OCI-LY7 (cell line): ENCODE results near the gene CRIP3. TPM values are rescaled to one million over a fixed set of nuclear protein-coding genes. Genes with fewer than 3 reads are reported as not detected.

ENCODE experiments used
- BruUV-seq: library from RNA; stranded (reverse); fragments of 400-500 nt; replicated peaks from 2 replicates; lab custom pipeline; 2021; lab: Mats Ljungman, UMichigan
- CTCF ChIA-PET: fragments of 300-600 bp; sonication (Branson Sonifier 250); formaldehyde crosslinking; loops from one replicate; lab custom pipeline; 2022; ENCODE audit warnings: antibody characterized with exemption; ENCODE audit not compliant: unreplicated experiment; lab: Charles Lee
- POLR2A ChIA-PET: fragments of 300-600 bp; sonication (Branson Sonifier 250); formaldehyde crosslinking; loops from one replicate; lab custom pipeline; 2022; ENCODE audit warnings: antibody characterized with exemption; lab: Charles Lee
- DNase-seq: peaks from one replicate; pipeline ENCODE4 v3.0.0-alpha.2; 2015; ENCODE audit warnings: low spot score
- H2AFZ ChIP-seq: fragments of 200-600 bp; sonication (generic), shearing (Covaris generic); 2 replicates; pipeline ENCODE4 v1.6.1; 2014; ENCODE audit warnings: mild to moderate bottlenecking, antibody characterized with exemption, low read length, moderate library complexity
- H3K27ac ChIP-seq: fragments of 200-600 bp; sonication (generic); 2 replicates; pipeline ENCODE4 v1.5.1; 2014; ENCODE audit warnings: mixed run types, low read depth, mild to moderate bottlenecking, moderate library complexity, low read length, inconsistent platforms; ENCODE audit not compliant: poor library complexity, severe bottlenecking
- H3K36me3 ChIP-seq: fragments of 200-600 bp; sonication (generic); 2 replicates; pipeline ENCODE4 v1.6.1; 2014; ENCODE audit warnings: mild to moderate bottlenecking, antibody characterized with exemption, low read length, moderate library complexity, mixed read lengths; ENCODE audit not compliant: insufficient read depth
- H3K4me1 ChIP-seq: fragments of 200-600 bp; sonication (generic); 2 replicates; pipeline ENCODE4 v1.5.1; 2014; ENCODE audit warnings: mild to moderate bottlenecking, low read length; ENCODE audit not compliant: insufficient read depth, poor library complexity, severe bottlenecking
- H3K4me2 ChIP-seq: fragments of 200-600 bp; sonication (generic); 2 replicates; pipeline ENCODE4 v1.6.1; 2014; ENCODE audit warnings: mild to moderate bottlenecking, low read length
- H3K4me3 ChIP-seq: fragments of 200-600 bp; sonication (generic); 2 replicates; pipeline ENCODE4 v1.5.1; 2014; ENCODE audit warnings: mild to moderate bottlenecking, low read depth, low read length; ENCODE audit not compliant: poor library complexity, severe bottlenecking
- H3K79me2 ChIP-seq: fragments of 200-600 bp; sonication (generic); 2 replicates; pipeline ENCODE4 v1.6.1; 2016; ENCODE audit warnings: low read depth, mild to moderate bottlenecking, low read length, moderate library complexity, mixed read lengths; ENCODE audit not compliant: insufficient read depth
- H3K9me2 ChIP-seq: fragments of 200-600 bp; sonication (generic); 2 replicates; pipeline ENCODE4 v1.6.1; 2016; ENCODE audit warnings: mild to moderate bottlenecking, low read length, mixed read lengths; ENCODE audit not compliant: insufficient read depth
- H3K9me3 ChIP-seq: fragments of 200-600 bp; sonication (generic); 2 replicates; pipeline ENCODE4 v1.6.1; 2014; ENCODE audit warnings: mild to moderate bottlenecking, mixed run types, low read length, mixed read lengths
- H4K20me1 ChIP-seq: fragments of 200-600 bp; sonication (generic); 2 replicates; pipeline ENCODE4 v1.6.1; 2014; ENCODE audit warnings: mild to moderate bottlenecking, antibody characterized with exemption, low read length, moderate library complexity, mixed read lengths; ENCODE audit not compliant: insufficient read depth
- EZH2phosphoT487 ChIP-seq: fragments of 200-600 bp; sonication (generic); IDR thresholded peaks from 2 replicates; pipeline ENCODE4 v1.6.1; 2018; ENCODE audit warnings: low read depth, borderline replicate concordance, mild to moderate bottlenecking, mixed run types, antibody characterized with exemption, low read length, moderate library complexity, mixed read lengths
- intact Hi-C: fragments of 100-400 bp; cut with micrococcal nuclease; formaldehyde crosslinking; loops from one replicate; pipeline ENCODE4 v1.10.0; 2022; ENCODE audit not compliant: unreplicated experiment
- total RNA-seq, 2 experiments: library from RNA; depleted of rRNA in 1 of 2; stranded (reverse); fragments of >200 nt in 1 of 2; shearing (Covaris generic) in 1 of 2; gene quantifications; 2 replicates each; pipeline ENCODE4 v1.2.3, GENCODE V29; 2014 to 2022
- TF ChIP-seq, protein P1 (sequence below): fragments of 200-600 bp; sonication (generic); conservative IDR thresholded peaks from 2 replicates; pipeline ENCODE4 v1.5.1; 2014; ENCODE audit warnings: mild to moderate bottlenecking, antibody characterized with exemption, low read length, moderate library complexity, mixed read lengths

Gene CRIP3
- total RNA-seq, 2 experiments from 2014 or later, result 1.7 to 2.9 TPM

DNA sequence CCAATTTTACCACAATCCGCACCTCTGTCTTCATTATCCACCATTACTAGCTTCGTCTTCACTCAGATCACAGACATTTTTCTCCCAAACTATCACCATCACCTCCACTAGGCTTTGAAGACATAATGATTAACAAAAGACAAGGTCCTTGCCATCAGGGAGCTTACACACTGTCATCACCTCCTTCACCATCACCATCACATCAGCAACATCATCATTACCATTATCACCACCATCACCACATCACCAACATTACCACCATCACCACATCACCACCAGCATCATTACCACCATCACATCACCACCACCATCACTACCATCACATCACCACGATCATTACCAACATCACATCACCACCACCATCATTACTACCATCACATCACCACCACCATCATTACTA lies 14.9 kb downstream of the CRIP3 start:
- Histone ChIP-seq H3K9me2 (no peaks in the 10 kb centered on the region), H4K20me1 (no peaks in the 10 kb centered on the region), H3K27ac (no peak overlapping the region), H3K79me2 (no peaks in the 10 kb centered on the region), H3K4me3 (no peak overlapping the region), H3K9me3 (no peaks in the 10 kb centered on the region), H3K36me3 (no peaks in the 10 kb centered on the region), H3K4me2 (no peak overlapping the region), H2AFZ (no peak overlapping the region), H3K4me1 (no peaks in the 10 kb centered on the region)
- TF ChIP-seq, protein P1, sequence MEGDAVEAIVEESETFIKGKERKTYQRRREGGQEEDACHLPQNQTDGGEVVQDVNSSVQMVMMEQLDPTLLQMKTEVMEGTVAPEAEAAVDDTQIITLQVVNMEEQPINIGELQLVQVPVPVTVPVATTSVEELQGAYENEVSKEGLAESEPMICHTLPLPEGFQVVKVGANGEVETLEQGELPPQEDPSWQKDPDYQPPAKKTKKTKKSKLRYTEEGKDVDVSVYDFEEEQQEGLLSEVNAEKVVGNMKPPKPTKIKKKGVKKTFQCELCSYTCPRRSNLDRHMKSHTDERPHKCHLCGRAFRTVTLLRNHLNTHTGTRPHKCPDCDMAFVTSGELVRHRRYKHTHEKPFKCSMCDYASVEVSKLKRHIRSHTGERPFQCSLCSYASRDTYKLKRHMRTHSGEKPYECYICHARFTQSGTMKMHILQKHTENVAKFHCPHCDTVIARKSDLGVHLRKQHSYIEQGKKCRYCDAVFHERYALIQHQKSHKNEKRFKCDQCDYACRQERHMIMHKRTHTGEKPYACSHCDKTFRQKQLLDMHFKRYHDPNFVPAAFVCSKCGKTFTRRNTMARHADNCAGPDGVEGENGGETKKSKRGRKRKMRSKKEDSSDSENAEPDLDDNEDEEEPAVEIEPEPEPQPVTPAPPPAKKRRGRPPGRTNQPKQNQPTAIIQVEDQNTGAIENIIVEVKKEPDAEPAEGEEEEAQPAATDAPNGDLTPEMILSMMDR, result no peak
- TF ChIP-seq EZH2phosphoT487, result no peak
- BruUV-seq, result no TSS peak
- POLR2A ChIA-PET, result interaction anchor here (0.5 kb wide), 1 partner anchor 23 kb away, joined by 3 read pairs; no protein-coding TSS in a partner anchor
- DNase-seq, result no peak
- intact Hi-C loops, result no loop called here
- CTCF ChIA-PET, result interaction anchor here (0.6 kb wide), 1 partner anchor 39 kb away, joined by 3 read pairs; no protein-coding TSS in a partner anchor

DNA sequence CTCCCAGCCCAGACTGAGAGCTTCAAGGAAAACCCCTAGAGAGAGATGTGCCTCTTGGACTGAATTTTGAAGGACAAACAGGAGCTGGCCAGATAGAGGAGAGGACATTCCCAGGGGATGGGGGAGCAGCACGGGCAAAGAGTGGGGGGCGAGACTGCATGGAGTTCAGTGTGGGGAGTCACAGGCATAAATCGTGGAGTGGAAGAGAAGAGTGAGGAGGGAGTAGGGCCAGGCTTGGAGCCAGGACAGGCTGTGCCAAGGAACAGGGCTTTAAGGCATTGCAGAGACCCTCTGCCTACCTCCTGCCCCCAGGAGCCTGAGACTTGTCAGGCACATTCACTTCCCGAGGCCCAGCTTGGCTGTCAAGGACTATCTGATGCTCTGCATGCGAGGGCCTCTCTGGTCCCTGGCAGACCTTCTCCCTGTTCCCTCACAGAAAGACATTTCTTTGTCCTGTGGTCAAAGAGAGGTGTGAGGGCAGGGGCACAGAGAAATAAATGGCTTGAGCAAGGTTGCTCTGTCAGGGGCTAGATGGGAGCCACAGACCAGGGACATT lies 15.8 kb downstream of the CRIP3 start:
- H4K20me1 ChIP-seq, result no peaks in the 10 kb centered on the region
- no peak overlapping the region for H3K4me3 ChIP-seq
- ChIA-PET CTCF (no interaction called here), POLR2A (interaction anchor here (0.7 kb wide), 1 partner anchor 21 kb away, joined by 3 read pairs; no protein-coding TSS in a partner anchor)
- no peaks in the 10 kb centered on the region for H3K79me2 ChIP-seq
- BruUV-seq, result no TSS peak
- H3K36me3 ChIP-seq, result no peaks in the 10 kb centered on the region
- H3K9me2 ChIP-seq, result no peaks in the 10 kb centered on the region
- H3K9me3 ChIP-seq, result no peaks in the 10 kb centered on the region
- no peak for DNase-seq
- H3K4me1 ChIP-seq, result no peaks in the 10 kb centered on the region
- H3K27ac ChIP-seq, result no peak overlapping the region
- TF ChIP-seq, protein P1, result no peak
- no peak for TF ChIP-seq EZH2phosphoT487
- intact Hi-C loops, result no loop called here
- H3K4me2 ChIP-seq, result no peak overlapping the region
- no peak overlapping the region for H2AFZ ChIP-seq

DNA sequence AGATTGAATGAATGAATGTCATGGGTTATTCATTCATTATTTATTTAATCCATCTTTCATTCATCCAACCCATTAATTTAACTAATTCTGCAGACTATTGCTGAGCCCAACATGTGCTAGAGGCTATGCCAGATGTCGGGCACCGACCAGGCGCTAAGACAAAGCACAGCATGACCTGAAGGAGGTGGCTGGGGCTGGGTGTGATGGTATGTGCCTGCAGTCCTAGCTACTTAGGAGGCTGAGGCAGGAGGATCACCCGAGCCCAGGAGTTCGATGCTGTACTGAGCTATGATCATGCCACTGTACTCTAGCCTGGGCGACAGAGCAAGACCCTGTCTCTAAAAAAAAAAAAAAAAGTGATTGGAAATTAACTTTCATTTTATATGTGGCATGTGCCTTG lies 16.3 kb downstream of the CRIP3 start:
- no peak overlapping the region for H3K27ac ChIP-seq
- H3K9me2 ChIP-seq, result no peaks in the 10 kb centered on the region
- intact Hi-C loops, result no loop called here
- no peaks in the 10 kb centered on the region for H3K79me2 ChIP-seq
- no peak for DNase-seq
- no peak overlapping the region for H3K4me3 ChIP-seq
- ChIA-PET POLR2A (interaction anchor here (0.7 kb wide), 1 partner anchor 22 kb away, joined by 3 read pairs; no protein-coding TSS in a partner anchor), CTCF (no interaction called here)
- BruUV-seq, result no TSS peak
- no peaks in the 10 kb centered on the region for H3K4me1 ChIP-seq
- H3K4me2 ChIP-seq, result no peak overlapping the region
- H3K36me3 ChIP-seq, result no peaks in the 10 kb centered on the region
- H3K9me3 ChIP-seq, result no peaks in the 10 kb centered on the region
- H4K20me1 ChIP-seq, result no peaks in the 10 kb centered on the region
- TF ChIP-seq, protein P1, result no peak
- no peak for TF ChIP-seq EZH2phosphoT487
- H2AFZ ChIP-seq, result no peak overlapping the region
